ENCODE results near the gene ESPL1.

DNA sequence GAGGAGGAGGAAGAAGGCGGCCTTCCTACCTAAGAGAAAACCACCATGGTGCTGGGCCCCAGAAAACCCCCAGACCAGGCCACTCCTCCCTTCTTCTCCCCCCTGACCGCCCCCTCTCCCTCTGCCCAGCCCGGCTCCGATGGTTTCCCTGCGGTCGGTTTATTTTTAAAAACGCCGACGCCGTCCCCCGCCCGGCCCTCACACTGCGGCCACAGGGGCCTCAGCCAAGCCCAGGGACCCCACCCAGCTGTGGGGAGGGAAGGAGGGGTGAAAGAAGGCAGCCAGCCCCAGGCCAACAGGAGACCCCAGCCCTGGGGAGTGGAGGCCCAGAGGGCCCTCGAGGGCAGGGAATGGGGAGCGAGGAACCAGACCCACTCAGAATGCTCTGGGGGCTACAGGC lies 64.6 kb downstream of the ESPL1 start:
- no peak for TF ChIP-seq POLR2AphosphoS5 (IDR thresholded peaks at IDR 0.05; ENCODE audit: low read depth, low read length)
- no peak for TF ChIP-seq SIN3A (IDR thresholded peaks at IDR 0.05; ENCODE audit: borderline replicate concordance, insufficient read depth, low read length)
- TF ChIP-seq, protein P1, sequence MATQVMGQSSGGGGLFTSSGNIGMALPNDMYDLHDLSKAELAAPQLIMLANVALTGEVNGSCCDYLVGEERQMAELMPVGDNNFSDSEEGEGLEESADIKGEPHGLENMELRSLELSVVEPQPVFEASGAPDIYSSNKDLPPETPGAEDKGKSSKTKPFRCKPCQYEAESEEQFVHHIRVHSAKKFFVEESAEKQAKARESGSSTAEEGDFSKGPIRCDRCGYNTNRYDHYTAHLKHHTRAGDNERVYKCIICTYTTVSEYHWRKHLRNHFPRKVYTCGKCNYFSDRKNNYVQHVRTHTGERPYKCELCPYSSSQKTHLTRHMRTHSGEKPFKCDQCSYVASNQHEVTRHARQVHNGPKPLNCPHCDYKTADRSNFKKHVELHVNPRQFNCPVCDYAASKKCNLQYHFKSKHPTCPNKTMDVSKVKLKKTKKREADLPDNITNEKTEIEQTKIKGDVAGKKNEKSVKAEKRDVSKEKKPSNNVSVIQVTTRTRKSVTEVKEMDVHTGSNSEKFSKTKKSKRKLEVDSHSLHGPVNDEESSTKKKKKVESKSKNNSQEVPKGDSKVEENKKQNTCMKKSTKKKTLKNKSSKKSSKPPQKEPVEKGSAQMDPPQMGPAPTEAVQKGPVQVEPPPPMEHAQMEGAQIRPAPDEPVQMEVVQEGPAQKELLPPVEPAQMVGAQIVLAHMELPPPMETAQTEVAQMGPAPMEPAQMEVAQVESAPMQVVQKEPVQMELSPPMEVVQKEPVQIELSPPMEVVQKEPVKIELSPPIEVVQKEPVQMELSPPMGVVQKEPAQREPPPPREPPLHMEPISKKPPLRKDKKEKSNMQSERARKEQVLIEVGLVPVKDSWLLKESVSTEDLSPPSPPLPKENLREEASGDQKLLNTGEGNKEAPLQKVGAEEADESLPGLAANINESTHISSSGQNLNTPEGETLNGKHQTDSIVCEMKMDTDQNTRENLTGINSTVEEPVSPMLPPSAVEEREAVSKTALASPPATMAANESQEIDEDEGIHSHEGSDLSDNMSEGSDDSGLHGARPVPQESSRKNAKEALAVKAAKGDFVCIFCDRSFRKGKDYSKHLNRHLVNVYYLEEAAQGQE (IDR thresholded peaks at IDR 0.05; ENCODE audit: insufficient read depth in 1 of 2, low read depth in 2 of 2, low read length in 2 of 2), result no peak
